K562 (cell line): ENCODE results near the gene AGO1. TPM values are rescaled to one million over a fixed set of nuclear protein-coding genes. Genes with fewer than 3 reads are reported as not detected.

Experiments
- BRCA1 ChIP-seq, 2 experiments: fragments of 450-650 bp in 1 of 2; sonication (generic) in 1 of 2; formaldehyde crosslinking in 1 of 2; IDR thresholded peaks; 2 replicates each; pipeline versions ENCODE4 v1.5.0 to v1.6.1; 2017 to 2020; ENCODE audit warnings: mild to moderate bottlenecking in 1 of 2, missing genetic modification reagents in 1 of 2
- FOXK1 ChIP-seq: sonication (generic); formaldehyde crosslinking; IDR thresholded peaks from 2 replicates; pipeline ENCODE4 v1.8.0; 2022; ENCODE audit warnings: missing genetic modification reagents, mild to moderate bottlenecking, borderline replicate concordance
- KLF10 ChIP-seq: fragments of 250-450 bp; sonication (Bioruptor Pico); IDR thresholded peaks from 2 replicates; pipeline ENCODE4 v1.6.1; 2021; ENCODE audit warnings: matching md5 sums
- MCM5 ChIP-seq: fragments of 450-650 bp; IDR thresholded peaks from 2 replicates; pipeline ENCODE4 v1.6.1; 2016; ENCODE audit warnings: low read depth
- NCOA1 ChIP-seq: fragments of 450-650 bp; IDR thresholded peaks from 2 replicates; pipeline ENCODE4 v1.6.1; 2016; ENCODE audit warnings: low read depth
- U2AF2 ChIP-seq: fragments of 200-400 bp; formaldehyde crosslinking; optimal IDR thresholded peaks from 2 replicates; pipeline ENCODE3; 2017; ENCODE audit warnings: low read depth, mild to moderate bottlenecking, low read length
- ZFP30 ChIP-seq: fragments of 250-450 bp; sonication (Bioruptor Pico); IDR thresholded peaks from 2 replicates; pipeline ENCODE4 v1.8.0; 2022; ENCODE audit warnings: moderate library complexity, mild to moderate bottlenecking, inconsistent platforms, borderline replicate concordance
- ZNF217 ChIP-seq: sonication (generic); formaldehyde crosslinking; IDR thresholded peaks from 2 replicates; pipeline ENCODE4 v1.8.0; 2022; ENCODE audit warnings: mild to moderate bottlenecking, missing genetic modification reagents
- ZNF407 ChIP-seq: fragments of 450-650 bp; IDR thresholded peaks from 2 replicates; pipeline ENCODE4 v1.6.1; 2016; ENCODE audit warnings: low read depth
- ZNF518B ChIP-seq: fragments of 250-450 bp; sonication (Bioruptor Pico); IDR thresholded peaks from 2 replicates; pipeline ENCODE4 v1.5.0; 2021; ENCODE audit warnings: mild to moderate bottlenecking, moderate library complexity
- polyA plus RNA-seq, 8 experiments: library from polyadenylated mRNA; depleted of rRNA in 4 of 8; stranded (reverse) in 5 of 8; unstranded in 3 of 8; fragments of >200 nt; fragmentation: Nextera tagmentation in 2 of 8; fragmentation: Illumina TruSeq in 1 of 8; extraction: Ambion mirVana in 2 of 8; extraction: Trizol in 1 of 8; gene quantifications; 2 replicates each; pipeline versions ENCODE4 v1.2.1 to v1.2.3, GENCODE V29; 2011 to 2014; ENCODE audit warnings: inconsistent platforms in 1 of 8, missing spikeins in 1 of 8
- total RNA-seq, 7 experiments: library from RNA; depleted of rRNA in 6 of 7; stranded (reverse); fragments of >200 nt in 6 of 7; fragmentation: Illumina TruSeq in 2 of 7; extraction: Trizol in 2 of 7; gene quantifications; 2 replicates each; pipeline versions ENCODE4 v1.2.1 to v1.2.3, GENCODE V29; 2011 to 2021; ENCODE audit warnings: low replicate concordance in 1 of 7
- TF ChIP-seq, protein P1 (sequence below): fragments of 450-650 bp; IDR thresholded peaks from 2 replicates; pipeline ENCODE4 v1.6.1; 2017; ENCODE audit warnings: antibody characterized with exemption, mild to moderate bottlenecking

AGO1 gene
- total and polyA plus RNA-seq, 9 of the 15 experiments (the other 6 are each of a cell fraction or from before 2014, with no cell fraction given), result 7.3 to 64.2 (median 26.0) TPM

- TF ChIP-seq KLF10 (no peak), ZNF217 (CRISPR knock-in tag) (no peak), MCM5 (no peak), ZFP30 (CRISPR knock-in tag) (no peak), U2AF2 (no peak), NCOA1 (peak; percentile 81), FOXK1 (CRISPR knock-in tag) (peak; percentile 96), ZNF407 (no peak), BRCA1 (IDR thresholded peaks at IDR 0.05) (no peak), BRCA1 (CRISPR knock-in tag; IDR thresholded peaks at IDR 0.05) (no peak), ZNF518B (CRISPR knock-in tag) (no peak)
- TF ChIP-seq, protein P1, sequence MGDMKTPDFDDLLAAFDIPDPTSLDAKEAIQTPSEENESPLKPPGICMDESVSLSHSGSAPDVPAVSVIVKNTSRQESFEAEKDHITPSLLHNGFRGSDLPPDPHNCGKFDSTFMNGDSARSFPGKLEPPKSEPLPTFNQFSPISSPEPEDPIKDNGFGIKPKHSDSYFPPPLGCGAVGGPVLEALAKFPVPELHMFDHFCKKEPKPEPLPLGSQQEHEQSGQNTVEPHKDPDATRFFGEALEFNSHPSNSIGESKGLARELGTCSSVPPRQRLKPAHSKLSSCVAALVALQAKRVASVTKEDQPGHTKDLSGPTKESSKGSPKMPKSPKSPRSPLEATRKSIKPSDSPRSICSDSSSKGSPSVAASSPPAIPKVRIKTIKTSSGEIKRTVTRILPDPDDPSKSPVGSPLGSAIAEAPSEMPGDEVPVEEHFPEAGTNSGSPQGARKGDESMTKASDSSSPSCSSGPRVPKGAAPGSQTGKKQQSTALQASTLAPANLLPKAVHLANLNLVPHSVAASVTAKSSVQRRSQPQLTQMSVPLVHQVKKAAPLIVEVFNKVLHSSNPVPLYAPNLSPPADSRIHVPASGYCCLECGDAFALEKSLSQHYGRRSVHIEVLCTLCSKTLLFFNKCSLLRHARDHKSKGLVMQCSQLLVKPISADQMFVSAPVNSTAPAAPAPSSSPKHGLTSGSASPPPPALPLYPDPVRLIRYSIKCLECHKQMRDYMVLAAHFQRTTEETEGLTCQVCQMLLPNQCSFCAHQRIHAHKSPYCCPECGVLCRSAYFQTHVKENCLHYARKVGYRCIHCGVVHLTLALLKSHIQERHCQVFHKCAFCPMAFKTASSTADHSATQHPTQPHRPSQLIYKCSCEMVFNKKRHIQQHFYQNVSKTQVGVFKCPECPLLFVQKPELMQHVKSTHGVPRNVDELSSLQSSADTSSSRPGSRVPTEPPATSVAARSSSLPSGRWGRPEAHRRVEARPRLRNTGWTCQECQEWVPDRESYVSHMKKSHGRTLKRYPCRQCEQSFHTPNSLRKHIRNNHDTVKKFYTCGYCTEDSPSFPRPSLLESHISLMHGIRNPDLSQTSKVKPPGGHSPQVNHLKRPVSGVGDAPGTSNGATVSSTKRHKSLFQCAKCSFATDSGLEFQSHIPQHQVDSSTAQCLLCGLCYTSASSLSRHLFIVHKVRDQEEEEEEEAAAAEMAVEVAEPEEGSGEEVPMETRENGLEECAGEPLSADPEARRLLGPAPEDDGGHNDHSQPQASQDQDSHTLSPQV, result no peak
Observed at GRCh38 chr1:35881850-35882273, 1.1 kb upstream of the AGO1 start (continued).
